ENCODE measurements around the gene SGCD.

- TF ChIP-seq TRIM28 (IDR thresholded peaks at IDR 0.05) = no peak
- TF ChIP-seq POLR2A (conservative IDR thresholded peaks at IDR 0.05) = no peak
- no peak for TF ChIP-seq AFF4 (CRISPR knock-in tag; IDR thresholded peaks at IDR 0.05)
- TF ChIP-seq ZNF518B (CRISPR knock-in tag; IDR thresholded peaks at IDR 0.05) = no peak
Observed at GRCh38 chr5:156716591-156717380, 389.8 kb downstream of the SGCD start.
